A375 (cell line): ENCODE results near the gene KRT85. TPM values are rescaled to one million over a fixed set of nuclear protein-coding genes. Genes with fewer than 3 reads are reported as not detected.

ENCODE experiments used
- total RNA-seq: library from RNA; depleted of rRNA; stranded (reverse); fragments of >200 nt; shearing (Covaris generic); gene quantifications from 2 replicates; pipeline ENCODE4 v1.2.3, GENCODE V29; 2014; rRNA removed

KRT85 gene
- not detected in 2 replicates for total RNA-seq

GRCh38 chr12:52366738-52367485 lies at the start of gene KRT85:
Gene KRT85 (minus strand): TSS chr12:52367481. CDS start chr12:52367405, 76 bp downstream.

GRCh38 chr12:52405922-52406385 lies 38.7 kb upstream of the KRT85 start, which contains the start of gene KRT82:
Gene KRT82 (minus strand): TSS chr12:52406335. CDS start chr12:52406277, 58 bp downstream.

GRCh38 chr12:52385226-52385702 lies 18.0 kb upstream of the KRT85 start, which contains the start of gene KRT84:
Gene KRT84 (minus strand): TSS chr12:52385652. CDS start chr12:52385585, 67 bp downstream.

GRCh38 chr12:52320784-52321400 lies 46.4 kb downstream of the KRT85 start, which contains the start of gene KRT83:
Gene KRT83 (minus strand): TSS chr12:52321398. CDS start chr12:52321335, 63 bp downstream.

Other genes with a start within 250 kb of the KRT85 start
- 40.8 and 49.9 TPM in 2 replicates for gene KRT80, start 175.5 kb downstream of the KRT85 start, total RNA-seq
- 31.9 and 37.9 TPM in 2 replicates for gene KRT7, start 134.2 kb downstream of the KRT85 start, total RNA-seq
- gene KRT86, start 92.8 kb downstream of the KRT85 start, total RNA-seq, result 3.0 and 4.7 TPM in 2 replicates
- gene KRT81, start 75.9 kb downstream of the KRT85 start, total RNA-seq, result 129 and 158 TPM in 2 replicates
- gene KRT83, start 46.1 kb downstream of the KRT85 start, total RNA-seq, result 0.08 and 0.19 TPM in 2 replicates
- not detected in 2 replicates for gene KRT84, start 18.2 kb upstream of the KRT85 start, total RNA-seq
- gene KRT82, start 38.9 kb upstream of the KRT85 start, total RNA-seq, result not detected in 2 replicates
- 0.19 TPM in 1 of 2 replicates, not detected in the other for gene KRT75, start 66.9 kb upstream of the KRT85 start, total RNA-seq
- 1.2 and 2.0 TPM in 2 replicates for gene KRT6B, start 84.7 kb upstream of the KRT85 start, total RNA-seq
- not detected in 2 replicates for gene KRT6C, start 106.3 kb upstream of the KRT85 start, total RNA-seq
- 0.08 TPM in 1 of 2 replicates, not detected in the other for gene KRT6A, start 125.8 kb upstream of the KRT85 start, total RNA-seq
- not detected in 2 replicates for gene KRT5, start 152.9 kb upstream of the KRT85 start, total RNA-seq
- not detected in 2 replicates for gene KRT71, start 185.7 kb upstream of the KRT85 start, total RNA-seq
- not detected in 2 replicates for gene KRT74, start 206.4 kb upstream of the KRT85 start, total RNA-seq
- gene KRT72, start 234.0 kb upstream of the KRT85 start, total RNA-seq, result not detected in 2 replicates